ENCODE data around the gene TM2D1.
A peak's percentile ranks its signal among the peaks of the same experiment; 100 is the strongest.
"Not testable (repeated sequence)": the region's sequence is repeated elsewhere in the genome, so short reads cannot be mapped to it uniquely, and the experiment has no call there.

TM2D1 gene

GRCh38 chr1:61711969-61712368 is 13.0 kb downstream of the TM2D1 start:
- no peak for DNase-seq

GRCh38 chr1:61711257-61711656 is 13.7 kb downstream of the TM2D1 start:
- DNase-seq: not testable (repeated sequence)

DNA sequence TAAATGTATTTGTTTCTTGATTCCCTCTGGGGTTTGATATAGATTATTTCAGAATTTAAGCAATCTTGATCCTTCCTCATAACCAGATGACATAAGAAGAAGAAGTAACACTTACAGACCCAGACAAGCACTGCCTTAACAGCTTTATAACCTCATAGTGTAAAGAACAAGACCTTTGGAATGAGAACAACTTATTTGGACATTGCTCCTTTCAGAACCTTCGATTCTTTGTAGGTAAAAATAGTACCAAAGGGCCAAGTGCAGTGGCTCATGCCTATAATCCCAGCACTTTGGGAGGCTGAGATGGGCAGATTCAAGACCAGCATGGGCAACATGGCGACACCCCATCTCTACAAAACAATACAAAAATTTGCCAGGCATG is 15.0 kb downstream of the TM2D1 start:
- no peak for DNase-seq

DNA sequence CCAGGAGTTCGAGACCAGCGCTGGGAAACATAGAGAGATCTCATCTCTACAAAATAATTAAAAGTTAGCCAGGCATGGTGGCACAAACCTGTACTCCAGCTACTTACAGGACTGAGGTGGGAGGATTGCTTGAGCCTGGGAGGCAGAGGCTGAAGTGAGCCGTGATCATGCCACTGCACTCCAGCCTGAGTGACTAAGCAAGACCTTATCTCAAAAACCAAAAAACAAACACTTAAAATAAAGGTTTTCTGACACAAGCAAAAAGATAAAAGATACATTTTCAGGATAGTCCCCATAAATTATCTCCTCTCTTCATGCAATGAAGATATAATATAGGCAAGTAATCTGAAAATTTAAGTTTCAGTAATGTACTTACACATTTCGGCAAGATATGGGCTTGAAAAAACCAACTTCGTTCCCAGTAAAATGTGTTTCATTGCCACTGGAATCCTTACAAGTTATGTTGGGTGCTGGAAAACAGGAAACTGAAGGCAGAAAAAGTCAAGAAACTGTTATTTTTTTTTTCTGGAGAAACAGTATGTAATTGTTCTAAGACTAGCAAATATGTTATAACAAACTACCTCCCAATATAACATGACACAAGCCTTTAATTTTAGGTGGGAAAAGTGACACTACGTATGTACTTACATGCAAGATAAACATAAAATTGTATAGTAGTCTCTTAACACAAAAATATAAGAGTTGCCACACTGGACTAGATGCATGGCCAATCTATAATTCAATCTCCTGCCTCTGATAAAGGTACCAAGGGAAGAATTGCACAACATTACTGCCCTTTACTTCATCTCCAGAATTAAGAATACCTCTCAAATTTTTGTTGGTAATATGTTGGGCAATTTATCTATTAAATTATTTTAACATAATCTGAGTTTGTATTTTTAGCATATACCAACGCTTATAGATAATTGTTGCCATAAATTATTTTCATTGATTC is 15.7 kb downstream of the TM2D1 start:
- no peak for DNase-seq

- DNase-seq: no peak
Observed at GRCh38 chr1:61699911-61700851, 24.8 kb downstream of the TM2D1 start.

DNA sequence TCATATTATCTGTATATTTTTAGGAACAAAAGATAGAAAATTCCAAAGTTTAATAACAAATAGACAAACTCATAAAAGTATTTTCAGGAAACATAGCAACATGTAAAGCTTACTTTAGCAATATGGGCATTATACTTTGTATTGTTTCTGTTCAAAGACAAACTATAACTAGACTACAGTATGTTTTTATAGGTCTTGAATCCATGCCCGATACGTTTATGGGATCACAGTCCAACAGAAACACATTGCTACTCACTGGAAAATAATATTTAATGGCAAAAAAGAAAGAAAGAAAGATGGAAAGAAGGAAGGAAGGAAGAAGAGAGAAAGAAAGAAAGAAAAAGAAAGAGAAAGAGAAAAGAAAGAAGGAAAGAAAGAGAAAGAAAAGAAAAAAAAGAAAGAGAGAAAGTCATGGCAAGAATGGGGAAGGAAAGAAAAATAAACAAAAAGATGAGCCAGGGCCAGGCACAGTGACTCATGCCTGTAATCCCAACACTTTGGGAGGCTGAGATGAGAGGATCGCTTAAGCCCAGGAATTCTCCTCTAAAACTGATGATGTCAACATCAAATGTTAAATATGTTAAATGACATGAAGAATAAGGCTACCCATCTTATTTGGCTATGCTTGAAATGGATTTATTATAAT is 32.7 kb downstream of the TM2D1 start:
- no peak for DNase-seq

GRCh38 chr1:61687901-61688300 is 37.0 kb downstream of the TM2D1 start:
- DNase-seq: no peak

DNA sequence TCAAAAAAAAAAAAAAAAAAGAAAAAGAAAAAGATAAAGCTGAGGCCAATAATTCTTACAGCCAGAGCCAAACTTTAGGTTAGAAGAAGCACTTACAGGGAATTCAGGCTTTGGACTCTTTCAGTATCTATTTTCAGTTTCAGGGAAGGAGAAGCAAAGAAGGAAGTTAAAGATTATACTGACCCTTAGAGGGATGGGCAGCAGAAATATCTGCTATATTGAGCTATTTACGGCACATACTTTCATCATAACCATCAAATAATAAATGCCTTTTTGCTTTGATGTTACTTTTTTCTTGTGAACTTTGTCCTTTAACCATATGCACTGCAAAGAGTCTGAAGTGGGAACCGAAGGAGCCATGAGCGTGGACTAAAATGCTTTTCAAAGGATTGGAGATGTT is 42.0 kb downstream of the TM2D1 start:
- no peak for DNase-seq

DNA sequence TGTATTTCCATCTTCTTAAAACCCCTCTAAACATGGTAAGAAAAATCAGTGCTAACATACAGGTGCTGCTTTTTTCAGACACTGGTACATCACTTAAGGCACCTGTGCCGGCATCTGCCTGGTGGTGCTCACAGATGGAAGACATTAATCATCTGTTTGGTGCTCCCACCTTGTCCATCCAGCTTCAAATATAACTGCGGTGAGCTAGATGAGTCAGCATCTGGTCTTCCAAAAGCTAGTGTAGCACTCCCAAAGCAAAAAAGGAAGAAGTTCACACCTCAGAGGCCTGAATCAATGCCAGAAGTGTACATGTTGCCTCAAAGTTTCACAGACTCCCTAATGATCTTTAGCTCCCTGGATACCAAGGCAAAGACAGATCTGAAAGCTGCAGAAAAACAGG is 44.4 kb downstream of the TM2D1 start:
- DNase-seq: no peak

DNA sequence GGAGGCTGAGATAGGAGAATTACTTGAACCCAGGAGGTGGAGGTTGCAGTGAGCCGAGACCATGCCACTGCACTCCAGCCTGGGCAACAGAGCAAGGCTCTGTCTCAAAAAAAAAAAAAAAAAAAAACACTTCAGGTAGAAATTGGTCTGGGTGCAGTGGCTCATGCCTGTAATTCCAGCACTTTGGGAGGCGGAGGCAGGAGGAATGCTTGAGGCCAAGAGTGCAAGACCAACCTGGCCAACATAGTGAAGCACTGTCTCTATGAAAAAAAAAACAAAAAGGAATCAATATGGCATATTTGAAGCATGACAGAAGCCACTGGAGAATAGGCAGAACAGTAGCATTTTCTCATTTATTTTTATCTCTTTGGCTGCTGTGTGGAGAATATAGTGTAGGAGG is 48.1 kb downstream of the TM2D1 start:
- DNase-seq: not testable (repeated sequence)

DNA sequence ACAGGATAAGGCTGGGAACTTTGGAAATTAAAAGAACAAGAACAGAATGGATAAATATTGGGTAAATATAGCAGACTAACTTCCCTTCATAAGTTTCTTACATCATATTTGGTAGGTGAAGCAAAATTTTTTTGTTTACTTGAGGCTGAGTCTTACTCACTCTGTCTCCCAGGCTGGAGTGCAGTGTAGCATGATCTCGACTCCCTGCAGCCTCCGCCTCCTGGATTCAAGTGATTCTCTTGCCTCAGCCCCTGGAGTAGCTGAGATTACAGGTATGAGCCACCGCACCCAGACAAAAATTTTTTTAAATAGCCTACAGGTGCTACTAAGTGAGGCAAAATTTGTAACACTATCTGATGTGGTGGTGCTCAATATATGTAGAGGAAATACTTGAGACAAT is 50.7 kb downstream of the TM2D1 start:
- DNase-seq: no peak

- DNase-seq: no peak
Observed at GRCh38 chr1:61672376-61672775, 52.6 kb downstream of the TM2D1 start.

DNA sequence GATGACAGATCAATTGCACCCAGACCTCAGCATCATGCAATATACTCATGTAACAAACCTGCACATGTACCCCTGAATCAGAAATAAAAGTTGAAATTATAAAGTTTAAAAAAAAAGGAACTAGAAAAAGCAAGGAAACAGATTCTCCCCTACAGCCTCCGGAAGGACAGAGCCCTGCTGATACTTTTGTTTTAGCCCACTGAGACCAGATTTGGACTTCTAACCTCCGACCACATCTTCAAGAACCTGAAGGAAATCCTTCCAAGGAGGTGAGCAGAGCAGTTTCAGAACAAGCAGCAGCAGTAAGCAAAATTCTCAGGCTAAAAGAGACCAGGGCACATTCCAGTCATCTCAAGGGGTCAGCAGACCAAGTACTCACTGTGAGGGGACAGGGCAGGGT is 54.5 kb downstream of the TM2D1 start:
- no peak for DNase-seq

- DNase-seq: no peak
Observed at GRCh38 chr1:61670016-61670415, 54.9 kb downstream of the TM2D1 start.

GRCh38 chr1:61659061-61659460 is 65.9 kb downstream of the TM2D1 start:
- no peak for DNase-seq

GRCh38 chr1:61655453-61655852 is 69.5 kb downstream of the TM2D1 start:
- DNase-seq: no peak

DNA sequence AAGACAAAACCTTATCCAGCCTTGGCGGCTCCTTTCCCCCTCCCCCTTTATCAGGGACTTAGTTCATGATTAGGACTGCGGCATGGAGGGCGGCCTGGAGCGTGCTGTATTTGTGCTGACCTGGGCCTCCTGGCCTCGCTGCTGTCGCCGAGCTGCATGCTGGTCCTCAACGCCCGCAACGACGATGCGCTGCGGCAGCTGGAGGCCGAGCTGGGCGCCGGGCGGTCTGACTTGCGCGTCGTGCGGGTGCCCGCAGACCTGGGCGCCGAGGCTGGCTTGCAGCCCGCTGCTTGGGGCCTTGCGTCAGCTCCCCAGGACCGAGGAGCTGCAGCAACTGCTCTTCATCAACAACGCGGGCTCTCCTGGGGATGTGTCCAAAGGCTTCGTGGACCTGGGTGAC is 70.9 kb downstream of the TM2D1 start:
- DNase-seq: no peak

GRCh38 chr1:61648983-61649742 is 75.8 kb downstream of the TM2D1 start:
- no peak for DNase-seq

GRCh38 chr1:61647142-61647541 is 77.8 kb downstream of the TM2D1 start:
- no peak for DNase-seq

- peak in 1 of 2 donors; percentile 9 for DNase-seq
Observed at GRCh38 chr1:61645476-61645875, 79.5 kb downstream of the TM2D1 start.

GRCh38 chr1:61644303-61644702 is 80.6 kb downstream of the TM2D1 start:
- DNase-seq: no peak

- no peak for DNase-seq
Observed at GRCh38 chr1:61642475-61643232, 82.3 kb downstream of the TM2D1 start.

Measured in hippocampal formation (tissue), 2 donors.